ENCODE measurements around the gene ACMSD.

The ACMSD gene

DNA sequence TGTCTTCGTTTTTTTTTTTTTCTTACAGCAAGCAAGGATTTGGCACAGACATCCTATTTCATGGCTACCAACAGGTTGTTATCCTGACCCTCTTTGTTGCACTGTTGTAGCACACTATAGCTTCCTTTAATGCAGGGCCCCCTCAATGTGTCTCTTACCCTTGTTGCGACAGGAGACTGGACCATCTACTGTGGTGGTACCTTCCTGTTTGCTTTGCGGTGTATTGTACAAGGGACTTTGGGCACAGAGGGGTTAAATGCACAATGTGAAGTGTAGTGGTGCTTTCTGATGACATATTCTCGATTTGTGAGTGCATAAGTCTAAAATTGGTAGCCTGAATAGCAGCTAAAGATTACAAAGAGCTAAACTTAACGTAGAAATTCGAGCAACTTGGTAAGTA, 107.7 kb downstream of the ACMSD start:
- FAIRE-seq: no peak
- no peak for DNase-seq (ENCODE audit: low spot score)

DNA sequence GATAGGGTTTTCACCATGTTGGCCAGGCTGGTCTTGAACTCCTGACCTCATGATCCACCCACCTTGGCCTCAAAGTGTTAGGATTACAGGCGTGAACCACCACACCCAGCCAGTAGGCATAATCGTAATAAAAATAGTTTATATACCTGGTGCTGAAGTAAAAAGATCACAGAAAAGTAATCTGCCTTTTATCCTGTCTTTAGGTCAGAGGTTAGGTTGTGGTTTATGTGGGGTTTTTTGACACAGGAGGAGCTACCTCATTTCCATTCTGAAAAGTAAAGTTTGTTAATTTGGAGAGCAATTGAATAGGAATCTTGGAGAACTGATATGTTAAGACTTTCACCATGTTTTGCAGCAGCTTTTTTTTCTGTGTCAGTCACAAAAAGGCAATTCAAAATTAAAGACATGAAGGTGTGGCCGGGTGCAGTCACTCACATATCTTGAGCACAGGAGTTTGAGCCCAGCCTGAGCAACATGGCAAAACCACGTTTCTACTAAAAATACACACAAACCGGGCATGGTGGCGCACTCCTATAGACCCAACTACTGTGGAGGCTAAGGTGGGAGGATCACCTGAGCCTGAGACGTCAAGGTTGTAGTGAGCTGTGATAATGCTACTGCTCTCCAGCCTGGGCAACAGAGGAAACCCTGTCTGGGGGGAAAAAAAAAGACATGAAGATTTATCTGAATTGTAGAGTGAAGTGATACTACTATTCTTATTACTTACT, 111.7 kb downstream of the ACMSD start:
- FAIRE-seq: no peak
- DNase-seq (ENCODE audit: low spot score): no peak

DNA sequence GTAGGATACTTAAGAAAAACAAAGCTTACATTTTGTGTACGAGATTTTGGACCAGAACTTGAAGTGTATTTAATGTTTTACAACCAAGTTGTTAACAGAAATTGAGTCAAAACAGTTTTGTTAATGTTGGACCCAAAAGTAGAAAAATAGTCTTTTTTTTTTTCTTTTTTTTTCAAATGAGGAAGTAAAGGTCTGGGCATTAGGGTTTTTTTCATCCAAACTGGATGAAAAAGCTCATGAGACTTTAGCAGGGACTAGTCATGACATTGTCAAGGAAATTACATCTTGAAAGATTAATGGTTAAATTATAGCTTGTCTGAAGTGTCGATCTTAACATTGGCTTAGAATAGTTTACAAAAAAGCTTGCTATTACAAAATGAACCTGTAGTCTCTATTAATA, 112.5 kb downstream of the ACMSD start:
- DNase-seq (ENCODE audit: low spot score) (no peak), FAIRE-seq (no peak)

All from RCC 7860 (cell line).